Measurements from ENCODE around the gene CREB3. TPM values are rescaled to one million over a fixed set of nuclear protein-coding genes. Genes with fewer than 3 reads are reported as not detected.

Gene CREB3
- polyA plus RNA-seq (2011; rRNA removed) (51.1 and 58.1 TPM in 2 replicates), polyA minus RNA-seq (2011; rRNA and poly(A)+ RNA removed) (32.5 and 41.9 TPM in 2 replicates)

GRCh38 chr9:35732185-35732799 lies at the start of gene CREB3, which contains the start of gene TLN1:
TSS of gene CREB3 (plus strand) at chr9:35732666. CDS start at chr9:35732773, 107 bp downstream.
TSS of gene TLN1 (minus strand) at chr9:35732195. CDS start at chr9:35725694, 6,501 bp downstream.
- CTCF ChIA-PET = interaction anchor here (1.2 to 5.8 kb wide), 4 partner anchors 37 to 74 kb away, joined by 4 to 30 read pairs (median 19); partner anchors contain the start of genes CCDC107 and RMRP

GRCh38 chr9:35683323-35683722 lies 49.1 kb upstream of the CREB3 start:
- Histone ChIP-seq H3K4me3 (ENCODE audit: low read depth, low read length) (no peak overlapping the region), H3K9me3 (ENCODE audit: control insufficient read depth, insufficient read depth, low read length) (no peaks in the 10 kb centered on the region), H3K27me3 (ENCODE audit: control insufficient read depth, insufficient read depth, low read length) (no peaks in the 10 kb centered on the region), H3K27ac (ENCODE audit: low read depth, low read length) (no peak overlapping the region)
- DNase-seq (ENCODE audit: low read depth, low spot score) = no peak
- POLR2A ChIA-PET = interaction anchor here (0.6 to 9.1 kb wide), 5 partner anchors 10 to 49 kb away, joined by 4 to 75 read pairs (median 4); partner anchors contain the start of genes CA9, CCDC107, CREB3 and RMRP
- no peak for TF ChIP-seq CTCF (IDR thresholded peaks at IDR 0.05; ENCODE audit: low read depth, low read length)
- CTCF ChIA-PET = interaction anchor here (1.1 to 6.4 kb wide), 2 partner anchors 13 to 18 kb away, joined by 4 to 43 read pairs; partner anchors contain the start of gene ARHGEF39

More at GRCh38 chr9:35732185-35732799, at the start of gene CREB3, which contains the start of gene TLN1:
- no peak for TF ChIP-seq CTCF (IDR thresholded peaks at IDR 0.05; ENCODE audit: low read depth, low read length)
- peak within 1 kb of the TSS; percentile 98 for H3K4me3 ChIP-seq (ENCODE audit: low read depth, low read length)
- peak; percentile 98 for DNase-seq (ENCODE audit: low read depth, low spot score)
- H3K27me3 ChIP-seq (ENCODE audit: control insufficient read depth, insufficient read depth, low read length) = no peaks in the 10 kb centered on the region
- POLR2A ChIA-PET = interaction anchor here (0.5 to 3.7 kb wide), 27 partner anchors 9 to 174 kb away, joined by 3 to 58 read pairs (median 4); partner anchors contain the start of genes ARHGEF39, CA9, CCDC107 and GBA2
- no peaks in the 10 kb centered on the region; the same call in 1 of the 2 replicates for H3K9me3 ChIP-seq (ENCODE audit: control insufficient read depth, insufficient read depth, low read length)
- H3K27ac ChIP-seq (ENCODE audit: low read depth, low read length) = peak within 1 kb of the TSS; percentile 92

GRCh38 chr9:35684921-35685320 lies 47.5 kb upstream of the CREB3 start:
- H3K27me3 ChIP-seq (ENCODE audit: control insufficient read depth, insufficient read depth, low read length) = no peaks in the 10 kb centered on the region
- CTCF ChIA-PET = interaction anchor here (6.4 kb wide), 1 partner anchor 12 kb away, joined by 43 read pairs; no protein-coding TSS in a partner anchor
- H3K4me3 ChIP-seq (ENCODE audit: low read depth, low read length) = peak overlapping the region; percentile 37
- POLR2A ChIA-PET = interaction anchor here (1.2 to 9.1 kb wide), 5 partner anchors 9 to 48 kb away, joined by 3 to 75 read pairs (median 15); partner anchors contain the start of genes ARHGEF39, CCDC107, CREB3 and RMRP
- H3K9me3 ChIP-seq (ENCODE audit: control insufficient read depth, insufficient read depth, low read length) = no peaks in the 10 kb centered on the region; the same call in 1 of the 2 replicates
- no peak for DNase-seq (ENCODE audit: low read depth, low spot score)
- H3K27ac ChIP-seq (ENCODE audit: low read depth, low read length) = peak overlapping the region; percentile 52
- TF ChIP-seq CTCF (IDR thresholded peaks at IDR 0.05; ENCODE audit: low read depth, low read length) = no peak

- DNase-seq (ENCODE audit: low read depth, low spot score) = no peak
- no peaks in the 10 kb centered on the region; the same call in 1 of the 2 replicates for H3K9me3 ChIP-seq (ENCODE audit: control insufficient read depth, insufficient read depth, low read length)
- CTCF ChIA-PET = interaction anchor here (6.4 kb wide), 1 partner anchor 11 kb away, joined by 43 read pairs; no protein-coding TSS in a partner anchor
- H3K27ac ChIP-seq (ENCODE audit: low read depth, low read length) = peak overlapping the region; percentile 52
- POLR2A ChIA-PET = interaction anchor here (1.3 to 9.1 kb wide), 5 partner anchors 10 to 47 kb away, joined by 3 to 75 read pairs (median 15); partner anchors contain the start of genes ARHGEF39, CCDC107, CREB3 and RMRP
- no peaks in the 10 kb centered on the region for H3K27me3 ChIP-seq (ENCODE audit: control insufficient read depth, insufficient read depth, low read length)
- TF ChIP-seq CTCF (IDR thresholded peaks at IDR 0.05; ENCODE audit: low read depth, low read length) = no peak
- H3K4me3 ChIP-seq (ENCODE audit: low read depth, low read length) = peak overlapping the region; percentile 37
These were observed 47.0 kb upstream of the CREB3 start for GRCh38 chr9:35685506-35685905.
